Fibroblast of villous mesenchyme (primary cell): ENCODE results near the gene PRKCE. TPM values are rescaled to one million over a fixed set of nuclear protein-coding genes. Genes with fewer than 3 reads are reported as not detected.
"Not testable (repeated sequence)": the region's sequence is repeated elsewhere in the genome, so short reads cannot be mapped to it uniquely, and the experiment has no call there.

ENCODE experiments used
- DNase-seq: peaks from one replicate; pipeline ENCODE4 v3.0.0-alpha.2; 2010; ENCODE audit warnings: low read depth
- H3K4me3 ChIP-seq: 2 replicates; pipeline ENCODE4 v1.5.1; 2011; ENCODE audit warnings: low read depth, mild to moderate bottlenecking, low read length
- total RNA-seq: library from RNA; depleted of rRNA; stranded (reverse); fragments of >200 nt; gene quantifications from 2 replicates; pipeline ENCODE4 v1.2.3, GENCODE V29; 2012
- TF ChIP-seq, protein P1 (sequence below): IDR thresholded peaks from 2 replicates; pipeline ENCODE4 v1.5.1; 2012; ENCODE audit warnings: low read depth, mild to moderate bottlenecking, low read length; ENCODE audit not compliant: insufficient read depth

Gene PRKCE
- total RNA-seq, 1 donor, result 27.2 TPM

DNA sequence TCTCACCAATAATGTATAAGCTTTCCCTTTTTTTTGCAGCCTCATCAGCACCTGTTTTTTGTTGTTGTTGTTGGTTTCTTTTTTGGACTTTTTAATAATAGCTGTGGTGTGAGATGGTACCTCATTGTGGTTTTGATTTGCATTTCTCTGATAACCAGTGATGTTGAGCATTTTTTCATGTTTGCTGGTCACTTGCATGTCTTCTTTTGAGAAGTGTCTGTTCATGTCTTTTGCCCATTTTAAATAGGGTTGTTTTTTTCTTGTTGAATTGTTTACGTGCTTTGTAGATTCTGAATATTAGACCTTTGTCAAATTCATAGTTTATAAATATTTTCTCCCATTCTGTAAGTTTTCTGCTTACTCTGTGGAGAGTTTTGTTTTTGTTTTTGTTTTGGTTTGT lies 557.3 kb downstream of the PRKCE start:
- no peak overlapping the region for H3K4me3 ChIP-seq
- TF ChIP-seq, protein P1, sequence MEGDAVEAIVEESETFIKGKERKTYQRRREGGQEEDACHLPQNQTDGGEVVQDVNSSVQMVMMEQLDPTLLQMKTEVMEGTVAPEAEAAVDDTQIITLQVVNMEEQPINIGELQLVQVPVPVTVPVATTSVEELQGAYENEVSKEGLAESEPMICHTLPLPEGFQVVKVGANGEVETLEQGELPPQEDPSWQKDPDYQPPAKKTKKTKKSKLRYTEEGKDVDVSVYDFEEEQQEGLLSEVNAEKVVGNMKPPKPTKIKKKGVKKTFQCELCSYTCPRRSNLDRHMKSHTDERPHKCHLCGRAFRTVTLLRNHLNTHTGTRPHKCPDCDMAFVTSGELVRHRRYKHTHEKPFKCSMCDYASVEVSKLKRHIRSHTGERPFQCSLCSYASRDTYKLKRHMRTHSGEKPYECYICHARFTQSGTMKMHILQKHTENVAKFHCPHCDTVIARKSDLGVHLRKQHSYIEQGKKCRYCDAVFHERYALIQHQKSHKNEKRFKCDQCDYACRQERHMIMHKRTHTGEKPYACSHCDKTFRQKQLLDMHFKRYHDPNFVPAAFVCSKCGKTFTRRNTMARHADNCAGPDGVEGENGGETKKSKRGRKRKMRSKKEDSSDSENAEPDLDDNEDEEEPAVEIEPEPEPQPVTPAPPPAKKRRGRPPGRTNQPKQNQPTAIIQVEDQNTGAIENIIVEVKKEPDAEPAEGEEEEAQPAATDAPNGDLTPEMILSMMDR, result no peak
- no peak for DNase-seq

DNA sequence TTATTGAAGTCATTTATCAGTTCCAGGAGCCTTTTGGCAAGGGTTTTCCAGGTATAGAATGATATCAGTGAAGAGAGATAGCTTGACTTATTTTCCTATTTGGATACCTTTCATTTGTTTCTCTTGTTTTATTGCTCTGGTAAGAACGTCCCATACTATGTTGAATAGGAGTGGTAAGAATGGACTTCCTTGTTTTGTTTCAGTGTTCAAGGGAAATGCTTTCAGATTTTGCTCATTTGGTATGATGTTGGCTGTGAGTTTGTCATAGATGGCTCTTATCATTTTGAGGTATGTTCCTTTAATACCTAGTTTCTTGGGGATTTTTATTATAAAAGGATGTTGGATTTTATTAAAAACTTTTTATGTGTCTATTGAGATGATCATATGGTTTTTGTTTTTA lies 558.6 kb downstream of the PRKCE start:
- DNase-seq, result no peak
- TF ChIP-seq, protein P1, result no peak
- no peak overlapping the region for H3K4me3 ChIP-seq

DNA sequence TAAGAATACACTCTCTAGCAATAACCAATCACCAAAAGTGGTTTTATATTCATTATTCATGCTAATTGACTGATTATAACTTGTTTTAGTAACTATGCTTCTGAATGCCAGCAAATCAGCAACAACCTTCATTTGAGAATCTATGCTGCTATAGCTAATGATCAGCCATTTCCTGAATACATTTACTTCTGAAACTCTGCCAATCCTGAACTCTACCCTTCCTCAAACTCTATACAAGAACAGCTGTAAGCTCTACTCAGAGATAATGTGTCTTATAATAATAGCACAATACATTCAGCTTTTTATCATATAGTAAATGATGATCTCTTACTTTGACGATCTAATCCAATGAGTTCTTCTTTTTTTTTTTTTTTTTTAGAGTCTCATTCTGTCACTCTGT lies 560.0 kb downstream of the PRKCE start:
- TF ChIP-seq, protein P1, result no peak
- no peak overlapping the region for H3K4me3 ChIP-seq
- DNase-seq, result no peak

GRCh38 chr2:46213906-46214305 lies 562.4 kb downstream of the PRKCE start:
- TF ChIP-seq, protein P1, result no peak
- H3K4me3 ChIP-seq, result no peak overlapping the region
- DNase-seq, result peak; percentile 68

DNA sequence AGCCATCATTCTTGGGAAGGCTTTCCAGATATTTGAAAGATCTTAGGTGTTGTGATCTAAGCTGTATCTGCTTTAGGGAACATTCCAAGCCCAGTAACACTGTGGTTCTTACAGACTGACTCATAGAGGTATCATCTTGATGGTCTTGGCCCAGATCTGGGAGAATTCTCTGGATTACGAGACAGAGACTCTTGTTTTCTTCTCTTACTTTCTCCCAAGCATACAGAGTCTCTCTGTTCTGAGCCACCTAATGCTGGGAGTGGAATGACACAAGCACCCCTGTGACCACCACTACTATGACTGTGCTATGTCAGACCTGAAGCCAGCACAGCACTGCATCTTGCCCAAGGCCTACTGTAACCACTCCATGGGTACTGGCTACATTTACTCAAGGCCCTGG lies 564.7 kb downstream of the PRKCE start:
- H3K4me3 ChIP-seq, result no peak overlapping the region
- TF ChIP-seq, protein P1, result no peak
- DNase-seq, result peak; percentile 46

- DNase-seq, result not testable (repeated sequence)
These were observed 572.0 kb downstream of the PRKCE start for GRCh38 chr2:46223514-46223913.

GRCh38 chr2:46225150-46225625 lies 573.7 kb downstream of the PRKCE start:
- TF ChIP-seq, protein P1, result no peak
- H3K4me3 ChIP-seq, result no peak overlapping the region
- DNase-seq, result no peak

More at GRCh38 chr2:46223514-46223913, 572.0 kb downstream of the PRKCE start:
- H3K4me3 ChIP-seq, result not testable (repeated sequence)
